Trophoblast cell (in vitro differentiated cells and primary cell): Measurements from ENCODE around the gene APOC4.

Experiments used
- DNase-seq, 2 donors: peaks; one replicate each; pipeline ENCODE4 v3.0.0-alpha.2; 2016
- H2AFZ ChIP-seq: 2 replicates; pipeline ENCODE4 v1.6.1; 2013; ENCODE audit warnings: low read length, moderate library complexity, mild to moderate bottlenecking; ENCODE audit not compliant: insufficient read depth, poor library complexity
- H2AK5ac ChIP-seq: 2 replicates; pipeline ENCODE4 v1.6.1; 2013; ENCODE audit warnings: mild to moderate bottlenecking, low read length
- H2BK120ac ChIP-seq: 2 replicates; pipeline ENCODE4 v1.6.1; 2013; ENCODE audit warnings: low read length, mild to moderate bottlenecking, moderate library complexity; ENCODE audit not compliant: insufficient read depth, poor library complexity
- H2BK12ac ChIP-seq: 2 replicates; pipeline ENCODE4 v1.6.1; 2013; ENCODE audit warnings: mild to moderate bottlenecking, low read length, moderate library complexity
- H2BK5ac ChIP-seq: 2 replicates; pipeline ENCODE4 v1.6.1; 2013; ENCODE audit warnings: low read length, low read depth, moderate library complexity, mild to moderate bottlenecking; ENCODE audit not compliant: poor library complexity
- H3K14ac ChIP-seq: 2 replicates; pipeline ENCODE4 v1.6.1; 2013; ENCODE audit warnings: mild to moderate bottlenecking, low read length
- H3K18ac ChIP-seq: 2 replicates; pipeline ENCODE4 v1.6.1; 2013; ENCODE audit warnings: mild to moderate bottlenecking, low read length
- H3K23ac ChIP-seq: 2 replicates; pipeline ENCODE4 v1.6.1; 2013; ENCODE audit warnings: low read length
- H3K27ac ChIP-seq: 2 replicates; pipeline ENCODE4 v1.5.1; 2013; ENCODE audit warnings: low read depth, mild to moderate bottlenecking, inconsistent platforms, low read length, moderate library complexity
- H3K27me3 ChIP-seq: 2 replicates; pipeline ENCODE4 v1.6.1; 2013; ENCODE audit warnings: inconsistent platforms, mild to moderate bottlenecking, low read length, moderate library complexity; ENCODE audit not compliant: insufficient read depth
- H3K36me3 ChIP-seq, 2 experiments: 1 replicate in 1 of 2; 2 replicates in 1 of 2; pipeline ENCODE4 v1.6.1; 2013; ENCODE audit warnings: low read length in 2 of 2, mild to moderate bottlenecking in 2 of 2, moderate library complexity in 1 of 2; ENCODE audit not compliant: insufficient read depth in 2 of 2, control insufficient read depth in 1 of 2
- H3K4ac ChIP-seq: 2 replicates; pipeline ENCODE4 v1.6.1; 2013; ENCODE audit warnings: low read depth, mild to moderate bottlenecking, low read length, moderate library complexity
- H3K4me1 ChIP-seq, 2 experiments: 1 replicate in 1 of 2; 2 replicates in 1 of 2; pipeline ENCODE4 v1.6.1; 2013; ENCODE audit warnings: low read length in 2 of 2, mild to moderate bottlenecking in 2 of 2, moderate library complexity in 1 of 2; ENCODE audit not compliant: insufficient read depth in 2 of 2, control insufficient read depth in 1 of 2
- H3K4me2 ChIP-seq: 2 replicates; pipeline ENCODE4 v1.6.1; 2013; ENCODE audit warnings: inconsistent platforms, mild to moderate bottlenecking, low read length, moderate library complexity
- H3K4me3 ChIP-seq: 2 replicates; pipeline ENCODE4 v1.5.1; 2013; ENCODE audit warnings: mild to moderate bottlenecking, low read depth, low read length, inconsistent platforms
- H3K79me1 ChIP-seq: one replicate; pipeline ENCODE4 v1.6.1; 2013; ENCODE audit warnings: low read length
- H3K79me2 ChIP-seq: 2 replicates; pipeline ENCODE4 v1.6.1; 2013; ENCODE audit warnings: low read length, mild to moderate bottlenecking; ENCODE audit not compliant: control insufficient read depth, insufficient read depth, poor library complexity
- H3K9ac ChIP-seq: 2 replicates; pipeline ENCODE4 v1.6.1; 2013; ENCODE audit warnings: mild to moderate bottlenecking, low read length
- H3K9me3 ChIP-seq: 2 replicates; pipeline ENCODE4 v1.6.1; 2013; ENCODE audit warnings: low read depth, mild to moderate bottlenecking, control low read depth, inconsistent platforms, low read length; ENCODE audit not compliant: insufficient read depth
- H4K12ac ChIP-seq: 2 replicates; pipeline ENCODE4 v1.6.1; 2013; ENCODE audit warnings: low read depth, mild to moderate bottlenecking, low read length, moderate library complexity
- H4K8ac ChIP-seq: 2 replicates; pipeline ENCODE4 v1.6.1; 2013; ENCODE audit warnings: low read depth, mild to moderate bottlenecking, low read length, moderate library complexity
- H4K91ac ChIP-seq: one replicate; pipeline ENCODE4 v1.6.1; 2013; ENCODE audit warnings: low read depth, mild to moderate bottlenecking, low read length, moderate library complexity
- WGBS: extraction: QIAGEN DNeasy Blood & Tissue Kit; methylation state at CpG from one replicate; pipeline ENCODE4 v1.1.7; 2013; ENCODE audit warnings: missing lambda C conversion rate; ENCODE audit not compliant: insufficient read length, insufficient coverage; ENCODE audit errors: extremely low coverage; 5-methylcytosine and 5-hydroxymethylcytosine counted together

The APOC4 gene

DNA sequence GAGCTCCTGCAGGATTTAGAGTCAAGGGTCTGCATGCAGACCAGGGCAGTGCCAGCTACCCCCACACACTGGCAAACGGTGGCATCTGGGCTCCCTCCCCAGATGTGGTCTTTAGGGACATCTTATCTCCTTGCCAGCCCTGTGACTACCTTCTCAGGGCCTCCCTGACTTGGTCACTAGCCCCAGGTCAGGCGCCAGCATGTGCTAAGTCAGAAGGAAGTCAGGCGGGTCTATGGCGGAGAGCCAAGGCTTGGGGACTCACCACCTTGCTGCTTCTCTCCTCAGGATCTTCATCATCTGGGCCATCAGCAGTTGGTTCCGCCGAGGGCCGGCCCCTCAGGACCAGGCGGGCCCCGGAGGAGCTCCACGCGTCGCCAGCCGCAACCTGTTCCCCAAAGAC lies 30.8 kb downstream of the APOC4 start:
- Histone ChIP-seq H3K27ac (no peak overlapping the region), H3K27me3 (no peaks in the 10 kb centered on the region), H2BK12ac (no peak overlapping the region), H3K18ac (no peak overlapping the region), H4K8ac (no peak overlapping the region), H4K91ac (no peak overlapping the region), H3K23ac (no peak overlapping the region), H2BK120ac (no peak overlapping the region), H2BK5ac (no peak overlapping the region), H3K36me3 (peaks cover 56 to 59% of the 10 kb centered on the region in 2 experiments), H3K4ac (no peak overlapping the region), H3K4me2 (no peak overlapping the region), H3K4me3 (no peak overlapping the region), H4K12ac (no peak overlapping the region), H3K9me3 (peaks cover 4% of the 10 kb centered on the region), H2AFZ (no peak overlapping the region), H3K4me1 (peaks cover 0 to 5% of the 10 kb centered on the region in 2 experiments), H3K79me2 (no peaks in the 10 kb centered on the region), H2AK5ac (no peak overlapping the region), H3K9ac (no peak overlapping the region), H3K79me1 (no peaks in the 10 kb centered on the region), H3K14ac (no peak overlapping the region)
- no peak for DNase-seq
- no CpG with 5 or more reads among the region's 13 CpGs for WGBS

DNA sequence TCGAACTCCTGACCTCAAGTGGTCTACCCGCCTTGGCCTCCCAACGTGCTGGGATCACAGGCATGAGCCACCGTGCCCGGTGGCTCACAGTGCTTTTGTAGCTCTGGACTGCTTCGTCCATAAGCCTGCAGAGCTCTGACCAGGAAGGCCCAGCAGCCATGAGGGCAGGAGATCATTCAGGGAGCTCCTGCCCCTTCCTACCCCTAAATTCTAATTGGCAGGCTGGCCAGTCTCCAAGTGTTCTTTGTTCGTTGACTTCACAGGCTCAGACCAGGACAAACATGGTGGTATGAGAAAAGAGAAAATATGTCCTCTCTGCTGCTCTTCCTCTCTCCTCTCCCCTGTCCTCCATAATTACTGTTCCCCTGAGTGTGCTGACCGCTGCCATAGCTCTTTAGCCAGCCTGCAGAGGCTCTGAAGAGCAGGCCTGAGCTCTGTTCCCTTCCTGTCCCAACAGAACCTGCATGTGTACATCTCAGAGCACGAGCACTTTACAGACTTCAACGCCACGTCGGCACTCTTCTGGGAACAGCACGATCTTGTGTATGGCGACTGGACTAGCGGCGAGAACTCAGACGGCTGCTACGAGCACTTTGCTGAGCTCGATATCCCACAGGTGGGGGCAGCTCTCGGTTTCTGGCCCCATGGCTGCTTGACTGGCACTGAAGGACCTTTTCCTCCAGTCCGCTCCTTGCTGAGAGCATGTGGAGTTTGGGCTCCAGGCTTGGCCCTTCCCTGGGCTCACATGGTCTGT lies 32.1 kb downstream of the APOC4 start:
- no peak overlapping the region for H2BK12ac ChIP-seq
- no peaks in the 10 kb centered on the region for H3K79me2 ChIP-seq
- no peak overlapping the region for H3K27ac ChIP-seq
- H2BK5ac ChIP-seq: no peak overlapping the region
- no peaks in the 10 kb centered on the region for H3K27me3 ChIP-seq
- no peak overlapping the region for H4K12ac ChIP-seq
- H2AFZ ChIP-seq: no peak overlapping the region
- H3K14ac ChIP-seq: no peak overlapping the region
- H3K4ac ChIP-seq: no peak overlapping the region
- no peaks in the 10 kb centered on the region for H3K79me1 ChIP-seq
- no peak overlapping the region for H3K23ac ChIP-seq
- peaks cover 4% of the 10 kb centered on the region for H3K9me3 ChIP-seq
- no CpG with 5 or more reads among the region's 21 CpGs for WGBS
- H4K8ac ChIP-seq: no peak overlapping the region
- DNase-seq: no peak
- H3K4me1 ChIP-seq: peaks cover 0 to 5% of the 10 kb centered on the region in 2 experiments
- H3K9ac ChIP-seq: no peak overlapping the region
- no peak overlapping the region for H3K4me2 ChIP-seq
- H2AK5ac ChIP-seq: no peak overlapping the region
- H3K36me3 ChIP-seq: peaks cover 57 to 59% of the 10 kb centered on the region in 2 experiments
- no peak overlapping the region for H2BK120ac ChIP-seq
- H3K18ac ChIP-seq: no peak overlapping the region
- no peak overlapping the region for H4K91ac ChIP-seq
- no peak overlapping the region for H3K4me3 ChIP-seq

DNA sequence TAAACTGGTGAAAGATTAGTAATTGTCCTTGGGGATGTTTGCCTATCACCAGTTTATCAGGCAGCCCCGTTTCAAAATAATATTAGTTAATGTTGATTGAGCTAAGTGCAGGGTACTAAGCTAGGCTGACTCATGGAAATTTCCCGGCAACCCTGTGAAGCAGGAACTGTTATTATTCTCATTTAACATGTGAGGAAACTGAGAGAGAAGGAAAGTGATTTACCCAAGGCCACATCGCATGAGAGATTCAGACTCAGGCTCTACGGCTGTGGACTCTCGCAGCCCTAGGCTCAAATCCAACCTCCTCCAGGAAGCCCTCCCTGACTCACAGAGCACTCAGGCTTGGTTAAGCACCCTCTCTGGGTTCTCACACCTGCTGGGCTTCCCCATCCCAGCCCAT lies 32.8 kb downstream of the APOC4 start:
- Histone ChIP-seq H3K18ac (no peak overlapping the region), H2BK5ac (no peak overlapping the region), H2BK120ac (no peak overlapping the region), H3K9me3 (peaks cover 4% of the 10 kb centered on the region), H3K27me3 (no peaks in the 10 kb centered on the region), H3K9ac (no peak overlapping the region), H3K79me2 (no peaks in the 10 kb centered on the region), H2AK5ac (no peak overlapping the region), H3K4ac (no peak overlapping the region), H3K4me2 (no peak overlapping the region), H3K79me1 (no peaks in the 10 kb centered on the region), H2BK12ac (no peak overlapping the region), H3K27ac (no peak overlapping the region), H3K4me3 (no peak overlapping the region), H4K91ac (no peak overlapping the region), H2AFZ (no peak overlapping the region), H3K23ac (no peak overlapping the region), H3K4me1 (peaks cover 0 to 3% of the 10 kb centered on the region in 2 experiments), H4K8ac (no peak overlapping the region), H4K12ac (no peak overlapping the region), H3K36me3 (peaks cover 61 to 64% of the 10 kb centered on the region in 2 experiments), H3K14ac (no peak overlapping the region)
- no CpG with 5 or more reads among the region's 5 CpGs for WGBS
- no peak for DNase-seq

DNA sequence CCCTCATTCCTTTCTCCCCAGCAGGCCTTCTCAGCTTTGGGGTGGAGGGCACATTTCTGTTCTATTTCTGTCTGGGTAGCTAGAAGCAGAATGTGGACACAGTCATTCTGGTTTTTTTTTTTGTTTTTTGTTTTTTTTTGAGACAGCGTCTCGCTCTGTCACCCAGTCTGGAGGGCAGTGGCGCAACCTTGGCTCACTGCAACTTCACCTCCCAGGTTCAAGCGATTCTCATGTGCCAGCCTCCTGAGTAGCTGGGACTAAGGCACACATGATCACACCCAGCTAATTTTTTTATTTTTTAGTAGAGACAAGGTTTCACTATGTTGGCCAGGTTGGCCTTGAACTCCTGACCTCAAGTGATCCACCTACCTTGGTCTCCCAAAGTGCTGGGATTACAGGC lies 33.4 kb downstream of the APOC4 start:
- H4K91ac ChIP-seq: no peak overlapping the region
- no peak overlapping the region for H3K18ac ChIP-seq
- H3K4me2 ChIP-seq: no peak overlapping the region
- H3K27me3 ChIP-seq: no peaks in the 10 kb centered on the region
- no peaks in the 10 kb centered on the region for H3K4me1 ChIP-seq
- peaks cover 4% of the 10 kb centered on the region for H3K9me3 ChIP-seq
- no peak overlapping the region for H3K14ac ChIP-seq
- no peak overlapping the region for H2AFZ ChIP-seq
- no peak overlapping the region for H3K4me3 ChIP-seq
- H3K36me3 ChIP-seq: peaks cover 65 to 66% of the 10 kb centered on the region in 2 experiments
- no peak overlapping the region for H2BK120ac ChIP-seq
- no peak overlapping the region for H3K4ac ChIP-seq
- H2BK12ac ChIP-seq: no peak overlapping the region
- no peak overlapping the region for H3K23ac ChIP-seq
- DNase-seq: no peak
- WGBS: no CpG with 5 or more reads among the region's 4 CpGs
- H2AK5ac ChIP-seq: no peak overlapping the region
- no peak overlapping the region for H4K8ac ChIP-seq
- H3K79me1 ChIP-seq: no peaks in the 10 kb centered on the region
- no peak overlapping the region for H4K12ac ChIP-seq
- H3K79me2 ChIP-seq: no peaks in the 10 kb centered on the region
- H3K9ac ChIP-seq: no peak overlapping the region
- no peak overlapping the region for H2BK5ac ChIP-seq
- H3K27ac ChIP-seq: no peak overlapping the region
